ENCODE results near the gene EGF.
"Not testable (repeated sequence)": the region's sequence is repeated elsewhere in the genome, so short reads cannot be mapped to it uniquely, and the experiment has no call there.

EGF gene

DNA sequence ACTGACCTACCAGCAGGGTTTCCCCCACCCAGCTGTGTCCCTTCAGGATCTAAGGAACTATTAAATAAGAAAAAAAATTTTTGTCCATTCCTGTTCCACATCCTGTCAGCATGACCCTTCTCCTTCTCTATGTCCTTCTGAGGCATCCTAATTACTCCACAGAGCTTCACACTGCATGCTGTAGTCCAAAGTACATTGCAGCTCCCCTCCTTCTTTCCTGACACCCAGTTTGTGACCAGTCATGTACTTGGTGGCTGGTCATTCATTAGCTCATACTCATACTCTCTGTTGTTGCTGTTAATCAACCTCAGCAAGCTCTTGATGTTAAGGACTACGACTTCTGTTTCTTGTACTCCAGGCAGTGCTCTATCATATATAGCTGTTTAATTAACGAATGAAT lies 2.4 kb upstream of the EGF start:
- DNase-seq = no peak
- intact Hi-C loops (cut with DNase I) = no loop called here

DNA sequence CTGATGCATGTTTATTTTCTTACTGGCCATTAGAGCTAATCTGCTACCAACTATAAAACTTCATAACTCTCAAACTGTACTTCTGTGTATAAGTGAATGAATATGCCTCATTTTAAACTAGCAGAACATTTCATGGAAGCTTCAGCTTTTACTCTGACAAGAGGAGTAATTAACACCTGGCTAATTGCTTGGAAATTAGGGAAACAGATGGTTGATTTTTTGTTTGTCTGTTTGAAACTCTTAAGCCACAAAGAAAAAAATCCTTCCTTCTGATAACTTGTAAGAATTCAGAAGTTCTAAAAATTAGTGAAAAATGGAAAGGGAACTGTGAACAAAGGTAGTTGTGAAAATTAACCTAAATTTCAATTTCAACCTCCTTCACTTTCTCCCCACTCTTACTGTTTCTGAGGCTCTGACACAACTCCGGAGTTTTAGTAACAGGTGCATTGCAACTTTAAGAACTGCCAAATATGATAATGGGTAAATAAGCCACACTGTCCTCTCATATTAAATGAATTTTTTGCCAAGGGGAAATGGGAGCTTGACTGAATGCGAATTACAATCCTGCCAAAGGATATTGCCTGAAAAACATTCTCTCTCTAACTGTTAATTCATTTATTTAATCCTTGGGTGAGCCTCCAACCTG lies 1.0 kb downstream of the EGF start:
- intact Hi-C loops (cut with DNase I) = no loop called here
- DNase-seq = no peak

DNA sequence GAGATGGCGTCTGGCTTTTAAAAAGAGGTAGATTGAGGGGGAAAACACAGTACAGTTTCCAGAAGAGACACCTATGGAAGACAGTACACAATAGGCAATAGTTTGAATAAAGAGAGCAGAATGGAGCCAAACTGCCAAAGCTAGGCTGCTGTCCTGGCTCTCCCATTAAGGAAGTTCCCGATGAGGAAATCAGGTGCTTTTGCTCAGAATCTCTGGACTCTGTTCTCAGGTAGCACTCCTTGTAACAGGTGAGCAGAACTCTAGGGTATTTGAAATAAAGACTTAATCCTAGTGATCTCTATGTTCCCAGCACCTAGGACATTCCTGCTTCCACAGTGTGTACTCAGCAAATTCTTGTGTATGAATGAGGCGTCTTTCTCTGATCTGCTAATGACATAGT lies 1.6 kb downstream of the EGF start:
- intact Hi-C loops (cut with DNase I) = no loop called here
- no peak for DNase-seq

DNA sequence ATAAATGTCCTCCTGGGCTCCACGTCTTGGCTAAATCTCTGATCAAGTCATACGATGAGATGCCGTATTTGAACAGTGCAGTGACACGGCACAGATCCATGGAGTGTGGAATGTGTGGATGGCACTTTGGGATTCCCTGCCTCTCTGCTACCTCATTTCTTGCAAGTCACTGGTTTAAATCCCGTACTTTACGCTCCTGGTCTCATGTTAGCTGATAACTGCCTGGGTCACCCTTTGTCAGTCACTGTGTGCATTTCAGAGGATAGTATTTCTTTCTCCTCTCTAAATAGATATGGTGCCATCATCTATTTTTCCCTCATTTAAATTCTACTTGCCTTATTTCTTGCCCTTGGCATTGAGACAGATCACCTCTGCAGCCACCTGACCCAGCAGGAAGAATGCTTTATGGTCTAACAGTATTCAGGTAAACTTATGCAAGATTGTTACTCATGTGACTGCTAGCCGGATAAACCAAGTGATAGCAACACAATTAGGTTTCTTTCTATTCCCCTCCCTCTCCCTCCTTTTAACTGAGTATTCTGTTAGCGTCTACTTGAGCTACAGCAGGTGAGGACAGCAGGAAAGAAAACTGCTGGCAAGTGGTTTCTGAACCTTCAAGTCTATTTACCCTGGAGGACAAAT lies 2.8 kb downstream of the EGF start:
- intact Hi-C loops (cut with DNase I) = no loop called here
- no peak for DNase-seq

DNA sequence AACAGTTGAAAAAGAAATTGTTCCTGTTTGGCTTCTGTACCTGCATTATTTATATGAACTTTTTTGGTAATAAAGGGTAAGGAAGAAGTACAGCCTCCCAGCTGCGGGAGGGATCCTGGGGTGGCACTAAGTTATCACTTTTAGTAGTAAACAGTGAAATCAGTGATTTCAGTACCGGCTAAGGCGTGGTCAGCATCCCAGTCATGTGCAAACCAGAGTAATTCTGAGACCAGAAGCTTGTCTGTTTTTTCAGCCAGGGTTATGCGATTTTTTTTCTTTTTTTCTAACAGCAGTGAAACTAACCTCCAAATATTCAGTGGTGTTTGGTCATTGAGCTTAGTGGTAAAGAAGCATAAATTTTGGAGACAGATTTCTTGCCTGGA lies 3.3 kb downstream of the EGF start:
- DNase-seq = no peak
- intact Hi-C loops (cut with DNase I) = no loop called here

DNA sequence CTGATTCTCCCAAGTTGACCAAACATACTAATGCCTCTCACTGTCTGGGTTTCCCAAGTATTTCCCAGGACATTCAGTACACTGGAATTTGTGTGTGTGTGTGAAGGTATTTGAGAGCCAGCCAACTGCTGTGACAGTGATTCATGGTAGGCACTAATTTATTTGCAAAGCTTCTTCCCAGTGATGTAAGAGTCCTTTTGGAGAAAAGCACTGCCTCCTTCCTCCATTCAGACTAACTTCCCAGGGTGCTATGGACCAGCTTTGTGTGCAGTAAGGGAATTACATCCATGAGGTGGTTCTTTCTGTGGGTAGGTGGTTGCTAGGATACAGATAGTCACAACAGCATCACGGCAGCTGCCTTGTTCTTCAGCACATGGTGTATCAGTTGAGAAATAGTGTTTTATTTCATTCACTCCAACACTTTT lies 8.7 kb downstream of the EGF start:
- DNase-seq = peak in 26 of 42 donors; percentile 2 to 74 (median 25)
- intact Hi-C loops (cut with DNase I) = no loop called here

DNA sequence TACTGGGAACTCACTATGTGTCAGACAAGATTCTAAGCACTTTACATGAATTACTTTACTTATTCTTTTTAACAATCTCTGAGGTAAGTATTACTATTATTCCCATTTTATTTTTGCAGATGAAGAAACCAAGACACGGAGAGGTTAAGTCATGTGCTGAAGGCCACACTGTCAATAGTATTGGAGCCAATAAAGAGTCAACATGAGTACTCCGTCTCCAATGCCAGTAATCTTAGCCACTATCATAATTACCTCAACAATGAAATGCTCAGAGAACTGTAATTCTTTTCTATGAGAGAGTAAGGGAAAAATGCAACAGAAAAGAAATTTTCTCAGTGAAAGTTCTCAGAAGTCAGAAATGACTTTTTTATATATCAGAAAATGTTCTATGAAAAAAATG lies 12.7 kb downstream of the EGF start:
- intact Hi-C loops (cut with DNase I) = no loop called here
- no peak for DNase-seq

DNA sequence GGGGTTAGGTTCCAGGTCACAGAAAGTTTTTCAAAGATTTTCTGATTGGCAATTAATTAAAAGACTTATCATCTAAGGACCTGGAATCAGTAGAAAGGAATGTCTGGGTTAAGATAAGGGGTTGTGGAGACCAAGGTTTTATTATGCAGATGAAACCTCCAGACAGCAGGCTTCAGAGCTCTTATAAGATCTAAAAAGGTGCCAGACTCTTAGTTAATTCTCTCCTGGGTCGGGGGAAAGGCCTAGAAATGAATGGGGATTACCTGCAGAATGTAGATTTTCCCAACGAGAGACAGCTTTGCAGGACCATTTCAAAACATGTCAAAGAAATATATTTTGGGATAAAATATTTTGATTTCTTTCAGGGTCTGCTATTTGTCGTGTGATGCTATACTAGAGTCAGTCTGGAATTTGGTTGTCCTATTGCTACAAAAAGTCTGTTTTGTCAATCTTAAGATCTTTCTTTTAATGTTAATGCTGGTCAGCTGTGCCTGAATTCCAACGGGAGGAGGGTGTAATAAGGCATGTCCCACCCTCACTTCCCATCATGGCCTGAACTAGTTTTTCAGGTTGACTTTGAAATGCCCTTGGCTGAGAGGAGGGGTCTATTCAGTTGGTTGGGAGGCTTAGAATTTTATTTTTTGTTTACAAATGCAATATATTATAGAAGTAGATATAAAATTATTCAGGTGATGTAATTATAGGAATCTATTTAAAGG lies 15.8 kb downstream of the EGF start:
- no peak for DNase-seq
- intact Hi-C loops (cut with DNase I) = no loop called here

DNA sequence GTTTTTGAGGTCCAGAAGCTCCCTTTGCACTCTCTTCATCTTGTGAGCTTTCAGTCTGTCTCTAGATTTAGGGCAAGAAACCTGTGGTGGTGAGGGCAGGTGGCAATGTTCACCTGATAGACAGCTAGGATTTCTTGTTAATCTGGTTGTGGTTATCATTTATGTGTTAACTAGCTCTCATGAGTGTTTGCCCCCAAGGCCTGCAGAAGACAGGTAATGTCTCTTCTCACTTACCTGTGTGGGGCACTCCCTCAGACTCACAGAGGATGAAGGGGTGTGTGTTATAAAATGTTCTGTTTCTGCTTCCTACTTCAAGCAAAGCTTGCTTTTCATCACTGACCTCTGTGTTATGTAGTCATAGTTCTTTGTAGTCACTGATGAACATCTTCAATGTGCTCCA lies 17.8 kb downstream of the EGF start:
- DNase-seq = no peak
- intact Hi-C loops (cut with DNase I) = no loop called here

DNA sequence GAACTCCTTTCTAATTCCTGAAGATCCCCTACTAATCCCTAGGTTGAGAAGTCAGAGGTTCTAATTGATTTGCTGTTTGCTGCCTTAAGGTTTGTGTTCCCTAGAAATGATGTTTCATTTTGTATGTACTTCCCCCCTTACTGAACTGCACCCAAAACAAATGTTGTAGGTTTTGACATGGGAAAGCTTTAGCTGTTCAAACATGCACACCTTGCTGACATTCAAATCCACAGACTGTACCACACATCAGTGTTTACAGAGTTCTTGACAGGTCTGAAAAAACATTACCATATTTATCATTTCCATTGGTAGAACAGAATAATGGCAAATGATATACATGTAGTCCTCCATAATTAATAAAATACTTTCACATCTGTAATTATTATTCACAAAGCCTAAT lies 18.2 kb downstream of the EGF start:
- intact Hi-C loops (cut with DNase I) = no loop called here

DNA sequence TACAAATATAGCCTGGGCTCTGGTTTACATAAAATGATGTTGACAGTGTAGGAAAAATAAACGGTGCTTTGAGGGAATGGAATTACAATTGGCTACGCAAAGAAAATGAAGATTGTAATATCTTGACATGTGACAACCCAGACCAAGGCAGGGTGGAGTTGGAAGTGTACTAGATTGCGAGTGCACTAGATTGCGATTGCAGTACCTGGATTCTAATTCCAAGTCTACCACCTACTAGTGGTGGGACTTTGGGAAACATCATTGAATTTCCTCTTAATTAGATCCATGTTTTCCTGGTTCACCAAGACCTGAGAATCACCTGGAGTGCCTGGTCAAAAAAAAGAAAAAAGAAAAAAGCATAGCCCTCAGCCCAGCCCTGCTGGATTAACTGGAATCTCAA lies 18.6 kb downstream of the EGF start:
- no peak for DNase-seq

More for the DNA sequence above, 18.2 kb downstream of the EGF start:
- DNase-seq = no peak

DNA sequence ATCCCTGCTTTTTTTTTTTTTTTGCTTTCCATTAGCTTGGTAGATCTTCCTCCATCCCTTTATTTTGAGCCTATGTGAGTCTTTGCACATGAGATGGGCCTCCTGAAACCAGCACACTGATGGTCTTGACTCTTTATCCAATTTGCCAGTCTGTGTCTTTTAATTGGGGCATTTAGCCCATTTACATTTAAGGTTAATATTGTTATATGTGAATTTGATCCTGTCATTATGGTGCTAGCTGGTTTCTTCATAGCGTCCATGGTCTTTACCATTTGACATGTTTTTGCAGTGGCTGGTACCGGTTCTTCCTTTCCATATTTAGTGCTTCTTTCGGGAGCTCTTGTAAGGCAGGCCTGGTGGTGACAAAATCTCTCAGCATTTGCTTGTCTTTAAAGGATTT lies 24.7 kb downstream of the EGF start:
- DNase-seq; intact Hi-C loops (cut with DNase I): not testable (repeated sequence)

More for the DNA sequence above, 18.6 kb downstream of the EGF start:
- intact Hi-C loops (cut with DNase I) = no loop called here

DNA sequence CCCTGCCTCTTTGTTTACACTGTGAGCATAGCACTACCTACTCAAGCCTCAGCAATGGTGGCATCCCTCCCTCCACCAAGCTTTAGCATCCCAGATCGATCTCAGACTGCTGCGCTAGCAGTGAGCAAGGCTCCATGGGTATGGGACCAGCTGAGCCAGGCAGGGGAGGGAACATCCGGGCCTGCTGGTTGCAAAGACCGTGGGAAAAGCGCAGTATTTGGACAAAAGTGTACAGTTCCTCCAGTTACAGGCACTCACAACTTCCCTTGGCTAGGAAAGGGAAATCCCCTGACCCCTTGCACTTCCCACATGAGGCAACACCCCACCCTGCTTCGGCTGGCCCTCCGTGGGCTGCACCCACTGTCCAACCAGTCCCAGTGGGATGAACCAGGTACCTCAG lies 26.5 kb downstream of the EGF start:
- no peak for DNase-seq
- intact Hi-C loops (cut with DNase I) = no loop called here

DNA sequence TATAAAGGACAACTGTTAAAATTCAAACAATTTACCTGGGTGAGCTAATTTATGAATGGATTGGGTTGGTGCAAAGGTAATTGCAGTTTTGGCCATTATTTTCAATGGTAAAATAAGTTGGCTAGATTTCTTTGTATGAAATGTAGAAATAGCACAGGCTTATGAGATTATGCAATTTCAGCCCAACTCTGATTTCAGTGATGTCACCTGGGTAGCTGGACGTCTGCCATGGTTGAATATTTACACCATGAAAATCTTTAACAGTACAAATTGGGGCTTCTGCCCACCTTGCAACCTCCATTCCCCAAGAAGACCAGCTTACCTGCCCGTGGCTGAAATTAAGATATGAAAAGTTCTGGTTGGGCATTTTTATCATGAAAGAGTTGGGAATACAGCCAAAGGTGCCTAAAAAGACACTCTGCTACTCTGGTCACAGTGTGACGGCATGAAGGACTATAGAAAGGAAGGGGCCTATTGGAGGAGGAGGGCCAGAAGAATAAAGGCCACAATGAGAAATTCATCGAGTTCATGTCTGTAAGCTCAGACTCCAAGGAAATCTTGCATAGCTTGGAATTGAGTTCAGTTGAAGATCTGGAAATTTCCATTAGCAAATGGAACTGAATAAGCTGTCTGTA lies 29.7 kb downstream of the EGF start:
- intact Hi-C loops (cut with DNase I) = no loop called here

DNA sequence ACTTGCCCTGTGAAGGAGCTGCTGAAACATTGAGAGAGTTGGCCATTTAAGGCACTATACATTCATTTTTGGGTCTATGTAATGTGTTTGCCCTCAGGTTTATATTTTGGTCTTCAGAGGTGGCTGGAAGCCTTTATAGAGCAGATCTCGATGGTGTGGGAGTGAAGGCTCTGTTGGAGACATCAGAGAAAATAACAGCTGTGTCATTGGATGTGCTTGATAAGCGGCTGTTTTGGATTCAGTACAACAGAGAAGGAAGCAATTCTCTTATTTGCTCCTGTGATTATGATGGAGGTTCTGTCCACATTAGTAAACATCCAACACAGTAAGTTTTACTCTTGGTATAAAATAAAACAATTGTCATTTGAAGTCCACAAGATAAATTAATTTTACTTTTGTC lies 31.1 kb downstream of the EGF start:
- no peak for DNase-seq
- intact Hi-C loops (cut with DNase I) = no loop called here

More for the DNA sequence above, 29.7 kb downstream of the EGF start:
- no peak for DNase-seq

DNA sequence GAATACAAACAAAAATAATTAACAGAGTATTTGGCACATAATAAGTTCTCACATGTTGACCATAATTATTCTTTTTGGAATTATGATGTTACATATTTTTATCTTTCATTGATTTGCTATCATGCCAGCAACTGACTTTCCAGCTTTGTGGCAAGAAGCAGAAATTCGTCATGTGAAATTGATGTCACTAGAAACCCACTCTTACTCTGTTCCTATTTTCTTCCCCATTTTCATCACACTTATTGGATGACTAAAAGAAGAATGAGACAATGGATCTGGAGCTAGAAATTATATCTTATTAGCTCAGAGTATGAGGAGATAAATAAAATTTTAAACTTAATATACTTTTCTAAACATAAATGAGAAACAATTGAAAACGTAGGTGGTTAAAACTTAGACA lies 31.9 kb downstream of the EGF start:
- no peak for DNase-seq
- intact Hi-C loops (cut with DNase I) = no loop called here

DNA sequence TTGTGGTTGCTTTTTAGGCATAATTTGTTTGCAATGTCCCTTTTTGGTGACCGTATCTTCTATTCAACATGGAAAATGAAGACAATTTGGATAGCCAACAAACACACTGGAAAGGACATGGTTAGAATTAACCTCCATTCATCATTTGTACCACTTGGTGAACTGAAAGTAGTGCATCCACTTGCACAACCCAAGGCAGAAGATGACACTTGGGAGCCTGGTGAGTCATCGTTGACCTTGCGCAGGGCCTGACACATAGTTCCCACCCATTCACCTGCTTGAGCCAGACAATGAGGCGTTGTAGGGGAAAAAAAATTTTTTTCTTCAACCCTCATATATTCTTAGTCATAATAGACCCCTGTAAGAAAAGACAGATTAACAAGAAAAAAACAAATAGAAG lies 32.4 kb downstream of the EGF start:
- intact Hi-C loops (cut with DNase I) = no loop called here
- no peak for DNase-seq

DNA sequence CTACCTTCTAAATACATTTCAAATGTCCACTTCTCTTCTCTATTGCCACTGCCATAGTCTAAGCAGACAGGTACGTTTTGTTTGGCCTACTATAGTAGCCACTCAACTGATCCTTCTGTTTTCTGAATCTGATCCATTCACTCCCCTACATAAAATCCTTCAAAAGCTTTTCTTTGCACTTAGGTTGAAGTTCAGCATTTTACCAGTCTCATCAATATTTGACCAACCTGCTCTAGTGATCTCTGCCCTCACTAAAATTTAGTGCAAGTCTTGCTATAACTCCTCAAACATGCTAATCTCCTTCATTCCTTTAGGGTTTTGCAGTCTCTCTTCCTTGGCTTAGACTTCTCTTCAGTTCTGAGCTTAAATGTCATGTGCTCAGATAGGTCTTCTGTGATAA lies 33.4 kb downstream of the EGF start:
- DNase-seq = no peak
- intact Hi-C loops (cut with DNase I) = no loop called here

DNA sequence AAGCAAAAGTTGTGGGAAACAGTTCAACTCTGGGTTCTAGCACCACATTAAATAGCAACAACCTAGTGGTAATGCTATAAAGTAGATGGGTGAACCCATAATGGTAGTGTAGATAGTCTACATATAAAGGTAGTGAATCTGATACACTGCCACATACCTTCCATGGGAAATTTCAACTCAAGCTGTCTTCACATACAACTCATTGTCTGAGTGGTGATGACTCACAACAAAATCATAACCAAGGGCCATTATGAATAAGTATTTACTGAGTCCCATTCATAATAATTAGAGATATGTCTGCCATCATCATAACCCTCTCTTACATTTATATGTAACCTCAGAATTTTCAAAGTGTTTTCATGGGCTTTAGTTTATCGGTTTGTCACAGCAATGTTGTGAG lies 34.8 kb downstream of the EGF start:
- intact Hi-C loops (cut with DNase I) = no loop called here

DNA sequence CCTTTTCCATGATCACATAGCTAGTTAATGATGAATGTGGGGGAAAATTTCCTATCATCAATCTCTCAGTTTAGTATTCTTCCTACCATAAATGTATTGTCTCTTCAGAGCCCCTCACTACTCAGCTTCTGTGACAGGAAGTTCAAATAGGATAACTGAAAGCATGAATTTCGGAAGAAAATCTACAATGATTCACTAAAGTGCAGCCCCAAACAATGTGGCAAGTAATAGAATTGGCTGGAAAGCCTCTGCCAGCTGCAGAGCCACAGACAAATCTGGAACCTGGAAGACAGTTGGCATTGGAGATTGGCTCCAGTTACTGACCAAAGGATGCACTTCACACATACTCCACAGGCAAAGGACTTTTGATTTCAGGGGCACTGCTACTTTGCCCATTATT lies 35.2 kb downstream of the EGF start:
- DNase-seq = no peak
- intact Hi-C loops (cut with DNase I) = no loop called here

More for the DNA sequence above, 34.8 kb downstream of the EGF start:
- DNase-seq = no peak
